Neural progenitor cell (in vitro differentiated cells): ENCODE data around the gene CASTOR1.

Experiments used
- CTCF ChIP-seq: fragments of 200-600 bp; sonication (generic); IDR thresholded peaks from 2 replicates; pipeline ENCODE4 v1.5.1; 2017; ENCODE audit warnings: antibody characterized with exemption, mild to moderate bottlenecking
- EZH2 ChIP-seq: fragments of 200-600 bp; sonication (generic); IDR thresholded peaks from 2 replicates; pipeline ENCODE4 v1.6.1; 2017; ENCODE audit warnings: antibody characterized with exemption, mild to moderate bottlenecking, moderate library complexity

GRCh38 chr22:30235687-30236170 is 53.6 kb downstream of the CASTOR1 start:
- TF ChIP-seq EZH2 (no peak), CTCF (no peak)
